HCT116 (cell line): ENCODE data around the gene LRP2BP. TPM values are rescaled to one million over a fixed set of nuclear protein-coding genes. Genes with fewer than 3 reads are reported as not detected.

ENCODE experiments used
- ATAC-seq: fragments of 200-7000 bp; cut with Tn5 transposase; 2 replicates; pipeline ENCODE4 v1.9.1; 2020; ENCODE audit warnings: mild to moderate bottlenecking, moderate library complexity
- BruUV-seq: library from RNA; stranded (reverse); fragments of 400-500 nt; replicated peaks from 2 replicates; lab custom pipeline; 2021; lab: Mats Ljungman, UMichigan
- CTCF ChIA-PET: fragments of 300-600 bp; sonication (Branson Sonifier 250); formaldehyde crosslinking; loops from one replicate; lab custom pipeline; 2021; ENCODE audit warnings: antibody characterized with exemption; lab: Charles Lee
- POLR2A ChIA-PET: fragments of 300-600, 350-600 bp; sonication (Branson Sonifier 250); formaldehyde crosslinking; loops from one replicate; lab custom pipeline; 2021; ENCODE audit warnings: antibody characterized with exemption; lab: Charles Lee
- RAD21 ChIA-PET, 2 experiments: fragments of 300-600 bp; sonication (Branson Sonifier 250); formaldehyde crosslinking; loops; one replicate each; lab custom pipeline; 2023; ENCODE audit warnings: low total read pairs in 2 of 2; ENCODE audit not compliant: uncharacterized antibody in 2 of 2, unreplicated experiment in 2 of 2, low non-redundant PET in 1 of 2; lab: Charles Lee
- DNase-seq: peaks from one replicate; pipeline ENCODE4 v3.0.0-alpha.2; 2010; ENCODE audit warnings: low read depth, low spot score
- H2AFZ ChIP-seq: fragments of 200-600 bp; shearing (Covaris generic), sonication (generic); 2 replicates; pipeline ENCODE4 v1.6.1; 2017; ENCODE audit warnings: low read depth, mixed run types, mixed read lengths, antibody characterized with exemption, low read length; ENCODE audit not compliant: poor library complexity, severe bottlenecking
- H3K27ac ChIP-seq: 2 replicates; pipeline ENCODE4 v1.5.1; 2012; ENCODE audit warnings: low read depth, low read length
- H3K27me3 ChIP-seq: fragments of 200-600 bp; sonication (generic); 2 replicates; pipeline ENCODE4 v1.6.1; 2016; ENCODE audit warnings: mixed run types, low read length, mixed read lengths; ENCODE audit not compliant: insufficient read depth
- H3K36me3 ChIP-seq, 2 experiments: fragments of 200-500 bp in 1 of 2; fragments of 200-600 bp in 1 of 2; sonication (Bioruptor generic) in 1 of 2; sonication (generic) in 1 of 2; 2 replicates each; pipeline versions ENCODE4 v1.5.1 to v1.6.1; 2014 to 2016; ENCODE audit warnings: low read length in 2 of 2, inconsistent platforms in 1 of 2, mixed read lengths in 1 of 2, mixed run types in 1 of 2; ENCODE audit not compliant: insufficient read depth in 2 of 2, control insufficient read depth in 1 of 2
- H3K4me1 ChIP-seq, 2 experiments: fragments of 200-600 bp in 1 of 2; sonication (generic) in 1 of 2; 2 replicates each; pipeline versions ENCODE4 v1.5.1 to v1.6.1; 2012 to 2017; ENCODE audit warnings: low read length in 2 of 2, inconsistent platforms in 1 of 2, mild to moderate bottlenecking in 1 of 2, mixed read lengths in 1 of 2, mixed run types in 1 of 2, moderate library complexity in 1 of 2; ENCODE audit not compliant: insufficient read depth in 2 of 2, control insufficient read depth in 1 of 2
- H3K4me2 ChIP-seq: fragments of 200-600 bp; sonication (generic); 2 replicates; pipeline ENCODE4 v1.6.1; 2017; ENCODE audit warnings: mixed run types, low read length, mixed read lengths
- H3K4me3 ChIP-seq, 2 experiments: fragments of 200-600 bp in 1 of 2; sonication (generic) in 1 of 2; replicated peaks in 1 of 2; 2 replicates each; pipeline ENCODE4 v1.5.1; 2011 to 2016; ENCODE audit warnings: low read length in 2 of 2, control low read depth in 1 of 2, low read depth in 1 of 2, mild to moderate bottlenecking in 1 of 2, mixed read lengths in 1 of 2, mixed run types in 1 of 2
- H3K79me2 ChIP-seq: fragments of 200-600 bp; sonication (generic); 2 replicates; pipeline ENCODE4 v1.6.1; 2017; ENCODE audit warnings: mild to moderate bottlenecking, mixed run types, low read length, moderate library complexity, mixed read lengths; ENCODE audit not compliant: insufficient read depth
- H3K9ac ChIP-seq: fragments of 200-600 bp; sonication (generic); 2 replicates; pipeline ENCODE4 v1.6.1; 2016; ENCODE audit warnings: low read length, mixed read lengths
- H3K9me2 ChIP-seq: fragments of 200-600 bp; sonication (generic), shearing (Covaris generic); 2 replicates; pipeline ENCODE4 v1.6.1; 2017; ENCODE audit warnings: mixed run types, mild to moderate bottlenecking, moderate library complexity; ENCODE audit not compliant: insufficient read depth
- H3K9me3 ChIP-seq, 2 experiments: fragments of 200-500 bp in 1 of 2; fragments of 200-600 bp in 1 of 2; sonication (Bioruptor generic) in 1 of 2; sonication (generic) in 1 of 2; 2 replicates each; pipeline ENCODE4 v1.6.1; 2014 to 2017; ENCODE audit warnings: low read length in 2 of 2, mixed read lengths in 2 of 2, inconsistent platforms in 1 of 2, low read depth in 1 of 2, mild to moderate bottlenecking in 1 of 2, mixed run types in 1 of 2, moderate library complexity in 1 of 2; ENCODE audit not compliant: control insufficient read depth in 1 of 2, insufficient read depth in 1 of 2
- H4K20me1 ChIP-seq: fragments of 200-600 bp; sonication (generic), shearing (Covaris generic); 2 replicates; pipeline ENCODE4 v1.6.1; 2017; ENCODE audit warnings: mixed run types, mild to moderate bottlenecking, moderate library complexity; ENCODE audit not compliant: insufficient read depth
- CBX3 ChIP-seq: IDR thresholded peaks from 2 replicates; pipeline ENCODE4 v1.6.1; 2012; ENCODE audit warnings: low read depth
- CEBPB ChIP-seq: IDR thresholded peaks from 2 replicates; pipeline ENCODE4 v1.6.1; 2012; ENCODE audit warnings: low read depth
- CTCF ChIP-seq, 3 experiments: fragments of 200-600 bp in 1 of 3; sonication (generic) in 1 of 3; IDR thresholded peaks in 2 of 3; conservative IDR thresholded peaks in 1 of 3; 2 replicates each; pipeline ENCODE4 v1.5.1; 2012 to 2017; ENCODE audit warnings: low read depth in 2 of 3, low read length in 2 of 3, antibody characterized with exemption in 1 of 3, borderline replicate concordance in 1 of 3, control low read depth in 1 of 3, mild to moderate bottlenecking in 1 of 3, mixed read lengths in 1 of 3, mixed run types in 1 of 3, moderate library complexity in 1 of 3; ENCODE audit not compliant: insufficient read depth in 1 of 3
- EGR1 ChIP-seq: IDR thresholded peaks from 2 replicates; pipeline ENCODE4 v1.6.1; 2012; ENCODE audit warnings: low read depth
- EZH2 ChIP-seq: fragments of 200-600 bp; sonication (generic); IDR thresholded peaks from 2 replicates; pipeline ENCODE4 v1.6.1; 2017; ENCODE audit warnings: antibody characterized with exemption, mixed run types
- MAX ChIP-seq: IDR thresholded peaks from 2 replicates; pipeline ENCODE4 v1.6.1; 2012
- SP1 ChIP-seq: IDR thresholded peaks from 2 replicates; pipeline ENCODE4 v1.6.1; 2012; ENCODE audit warnings: low read depth
- SRF ChIP-seq: IDR thresholded peaks from 2 replicates; pipeline ENCODE4 v1.6.1; 2012; ENCODE audit warnings: low read depth
- ZBTB33 ChIP-seq: IDR thresholded peaks from 2 replicates; pipeline ENCODE4 v1.6.1; 2011; ENCODE audit warnings: mild to moderate bottlenecking, low read length, moderate library complexity; ENCODE audit not compliant: insufficient replicate concordance; ENCODE audit errors: extremely low read depth
- ZNF274 ChIP-seq: fragments of 200-500 bp; sonication (Bioruptor generic); IDR thresholded peaks from 2 replicates; pipeline ENCODE4 v1.6.1; 2014; ENCODE audit warnings: mild to moderate bottlenecking, low read depth, low read length, inconsistent platforms
- intact Hi-C: fragments of 100-400 bp; cut with micrococcal nuclease; formaldehyde crosslinking; loops from 2 replicates; pipeline ENCODE4 v1.10.0; 2022
- total RNA-seq: library from RNA; stranded (reverse); gene quantifications from one replicate; pipeline ENCODE4 v1.2.1, GENCODE V29; 2021; ENCODE audit not compliant: unreplicated experiment
- TF ChIP-seq, protein P1 (sequence below): IDR thresholded peaks from 2 replicates; pipeline ENCODE4 v1.6.1; 2012

Gene LRP2BP
- total RNA-seq, 1 experiment from 2014 or later: 2.9 TPM

DNA sequence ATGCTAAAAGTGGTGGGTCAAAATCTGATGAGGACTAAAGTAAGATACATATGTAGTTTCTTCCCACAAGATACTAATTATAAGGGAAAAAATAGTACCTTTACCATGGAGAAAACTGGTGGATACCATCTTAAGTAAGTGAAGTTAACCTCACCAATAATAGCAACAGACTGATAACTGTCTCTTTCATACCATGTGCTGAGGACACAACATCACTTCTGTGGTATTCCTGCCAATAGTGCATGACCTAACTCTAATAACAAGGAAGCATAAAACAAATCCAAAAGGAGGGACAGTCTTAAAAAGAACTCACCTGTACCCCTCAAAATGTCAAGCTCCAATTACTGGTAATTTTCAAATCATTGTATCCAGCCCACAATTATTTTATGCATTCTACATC lies 21.2 kb upstream of the LRP2BP start:
- no peak overlapping the region for H3K4me2 ChIP-seq

More for the DNA sequence above, 21.2 kb upstream of the LRP2BP start:
- no peak for TF ChIP-seq CEBPB
- TF ChIP-seq, protein P1, sequence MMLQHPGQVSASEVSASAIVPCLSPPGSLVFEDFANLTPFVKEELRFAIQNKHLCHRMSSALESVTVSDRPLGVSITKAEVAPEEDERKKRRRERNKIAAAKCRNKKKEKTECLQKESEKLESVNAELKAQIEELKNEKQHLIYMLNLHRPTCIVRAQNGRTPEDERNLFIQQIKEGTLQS: no peak
- TF ChIP-seq EGR1: no peak
- no peak for TF ChIP-seq SP1
- no peak for TF ChIP-seq ZNF274
- TF ChIP-seq CBX3: no peak
- TF ChIP-seq CTCF (IDR thresholded peaks at IDR 0.05 in 2 of 3, conservative IDR thresholded peaks at IDR 0.05 in 1 of 3; ENCODE audit: borderline replicate concordance in 1 of 3, insufficient read depth in 1 of 3, low read depth in 2 of 3, low read length in 2 of 3): no peak
- no peak for TF ChIP-seq SRF
- no peak for TF ChIP-seq ZBTB33
- no peak for TF ChIP-seq MAX
- no peak for TF ChIP-seq EZH2
- RAD21 ChIA-PET: no interaction called here
- BruUV-seq: no TSS peak
- H3K9me2 ChIP-seq: no peaks in the 10 kb centered on the region
- no peaks in the 10 kb centered on the region for H3K79me2 ChIP-seq
- no peak overlapping the region for H3K4me3 ChIP-seq
- no peaks in the 10 kb centered on the region for H4K20me1 ChIP-seq
- ATAC-seq (no peak), DNase-seq (no peak)
- POLR2A ChIA-PET: no interaction called here
- H3K4me1 ChIP-seq: no peaks in the 10 kb centered on the region
- H3K36me3 ChIP-seq: peaks cover 0 to 10% of the 10 kb centered on the region in 2 experiments; a peak in 1 of 4 replicates
- no peaks in the 10 kb centered on the region for H3K27me3 ChIP-seq
- H3K9ac ChIP-seq: no peak overlapping the region
- no peak overlapping the region for H3K27ac ChIP-seq
- H2AFZ ChIP-seq: no peak overlapping the region
- CTCF ChIA-PET: no interaction called here
- H3K9me3 ChIP-seq: no peaks in the 10 kb centered on the region
- intact Hi-C loops: no loop called here
